IMR-90 (cell line): ENCODE data around the gene DIPK1B.

Source experiments
- BHLHE40 ChIP-seq: fragments of 150-350 bp; IDR thresholded peaks from 2 replicates; pipeline ENCODE4 v1.6.1; 2016; ENCODE audit warnings: mild to moderate bottlenecking, low read depth, low read length
- CTCF ChIP-seq: conservative IDR thresholded peaks from 2 replicates; pipeline ENCODE4 v1.5.1; 2012; ENCODE audit warnings: mild to moderate bottlenecking, low read depth, low read length, improper control_type of control experiment
- MAFK ChIP-seq: IDR thresholded peaks from 2 replicates; pipeline ENCODE4 v1.6.1; 2012; ENCODE audit warnings: low read depth, low read length, improper control_type of control experiment
- MAZ ChIP-seq: IDR thresholded peaks from 2 replicates; pipeline ENCODE4 v1.6.1; 2012; ENCODE audit warnings: low read depth, mild to moderate bottlenecking, low read length, improper control_type of control experiment, moderate library complexity, borderline replicate concordance
- MXI1 ChIP-seq: IDR thresholded peaks from 2 replicates; pipeline ENCODE4 v1.6.1; 2012; ENCODE audit warnings: low read depth, mild to moderate bottlenecking, low read length, moderate library complexity, borderline replicate concordance
- POLR2A ChIP-seq: IDR thresholded peaks from 2 replicates; pipeline ENCODE4 v1.6.1; 2012; ENCODE audit warnings: mild to moderate bottlenecking, low read depth, low read length
- RAD21 ChIP-seq: IDR thresholded peaks from 2 replicates; pipeline ENCODE4 v1.6.1; 2012; ENCODE audit warnings: low read length, improper control_type of control experiment
- SMC3 ChIP-seq: fragments of 150-350 bp; IDR thresholded peaks from 2 replicates; pipeline ENCODE4 v1.6.1; 2016; ENCODE audit warnings: low read depth, mild to moderate bottlenecking, antibody characterized with exemption, low read length, moderate library complexity
- USF2 ChIP-seq: fragments of 150-350 bp; IDR thresholded peaks from 2 replicates; pipeline ENCODE4 v1.6.1; 2017; ENCODE audit warnings: mild to moderate bottlenecking, antibody characterized with exemption, low read length, low read depth

GRCh38 chr9:136725612-136726011 lies 13.2 kb downstream of the DIPK1B start:
- no peak for TF ChIP-seq BHLHE40
- no peak for TF ChIP-seq RAD21
- no peak for TF ChIP-seq CTCF
- no peak for TF ChIP-seq MAFK
- no peak for TF ChIP-seq POLR2A
- no peak for TF ChIP-seq MAZ
- TF ChIP-seq MXI1, result no peak
- no peak for TF ChIP-seq SMC3
- TF ChIP-seq USF2, result no peak
